H1 (cell line): ENCODE measurements around the gene GRID1. TPM values are rescaled to one million over a fixed set of nuclear protein-coding genes. Genes with fewer than 3 reads are reported as not detected.

ENCODE experiments used
- CTCF ChIA-PET: fragments of 300-600 bp; sonication (Branson Sonifier 250); formaldehyde crosslinking; loops from one replicate; lab custom pipeline; 2021; ENCODE audit not compliant: partially characterized antibody; lab: Charles Lee
- POLR2A ChIA-PET: fragments of 300-600 bp; sonication (Branson Sonifier 250); formaldehyde crosslinking; loops from one replicate; lab custom pipeline; 2021; ENCODE audit warnings: inconsistent platforms; ENCODE audit not compliant: partially characterized antibody; lab: Charles Lee
- DNase-seq, 2 experiments: peaks; one replicate each; pipeline versions ENCODE4 v3.0.0 to v3.0.0-alpha.2; 2010 to 2022; ENCODE audit warnings: low spot score in 2 of 2, low read depth in 1 of 2, mixed read lengths in 1 of 2
- FAIRE-seq: peaks from 2 replicates; lab custom pipeline; 2011; peaks lifted over from hg19 to GRCh38; lab: Jason Lieb, UNC
- H2AFZ ChIP-seq: 2 replicates; pipeline ENCODE4 v1.8.1; 2012; ENCODE audit warnings: low read length, inconsistent platforms
- H2AK5ac ChIP-seq: 2 replicates; pipeline ENCODE4 v1.6.1; 2013; ENCODE audit warnings: low read depth, low read length
- H2BK120ac ChIP-seq: replicated peaks from 2 replicates; pipeline ENCODE3; 2013; ENCODE audit warnings: low read depth, low read length, inconsistent platforms
- H2BK12ac ChIP-seq: 2 replicates; pipeline ENCODE4 v1.6.1; 2013; ENCODE audit warnings: low read depth, low read length
- H2BK15ac ChIP-seq: 2 replicates; pipeline ENCODE4 v1.6.1; 2013; ENCODE audit warnings: low read length
- H2BK20ac ChIP-seq: 2 replicates; pipeline ENCODE4 v1.6.1; 2013; ENCODE audit warnings: low read length
- H2BK5ac ChIP-seq: 2 replicates; pipeline ENCODE4 v1.6.1; 2013; ENCODE audit warnings: low read depth, low read length
- H3K14ac ChIP-seq: 2 replicates; pipeline ENCODE4 v1.6.1; 2013; ENCODE audit warnings: inconsistent platforms; ENCODE audit not compliant: insufficient read length
- H3K18ac ChIP-seq: 2 replicates; pipeline ENCODE4 v1.6.1; 2013; ENCODE audit warnings: low read length; ENCODE audit errors: extremely low read depth
- H3K23ac ChIP-seq: 2 replicates; pipeline ENCODE4 v1.6.1; 2013; ENCODE audit warnings: inconsistent platforms; ENCODE audit not compliant: insufficient read length
- H3K23me2 ChIP-seq: 2 replicates; pipeline ENCODE4 v1.6.1; 2013; ENCODE audit warnings: low read depth, low read length
- H3K27ac ChIP-seq: 2 replicates; pipeline ENCODE4 v1.6.1; 2011; ENCODE audit warnings: low read depth, low read length, inconsistent platforms
- H3K27me3 ChIP-seq, 4 experiments: replicated peaks in 1 of 4; 1 replicate in 1 of 4; 2 replicates in 3 of 4; pipeline versions ENCODE4 v1.6.1 to v1.8.1; 2011 to 2013; ENCODE audit warnings: low read length in 3 of 4, mild to moderate bottlenecking in 3 of 4, inconsistent platforms in 2 of 4, mixed read lengths in 2 of 4, moderate library complexity in 1 of 4; ENCODE audit not compliant: control insufficient read depth in 3 of 4, insufficient read depth in 3 of 4; ENCODE audit errors: extremely low read depth in 1 of 4
- H3K36me3 ChIP-seq, 4 experiments: 2 replicates each; pipeline versions ENCODE4 v1.6.1 to v1.8.1; 2011 to 2013; ENCODE audit warnings: mild to moderate bottlenecking in 4 of 4, low read length in 3 of 4, moderate library complexity in 2 of 4, control low read depth in 1 of 4, inconsistent platforms in 1 of 4; ENCODE audit not compliant: insufficient read depth in 4 of 4, control insufficient read depth in 2 of 4
- H3K4ac ChIP-seq: replicated peaks from 2 replicates; pipeline ENCODE3; 2013; ENCODE audit warnings: low read length, low read depth, mixed read lengths, inconsistent platforms; ENCODE audit not compliant: insufficient read length
- H3K4me1 ChIP-seq, 4 experiments: replicated peaks in 1 of 4; 1 replicate in 1 of 4; 2 replicates in 3 of 4; pipeline versions ENCODE4 v1.6.1 to v1.8.1; 2011 to 2013; ENCODE audit warnings: low read length in 3 of 4, inconsistent platforms in 2 of 4, mixed read lengths in 1 of 4; ENCODE audit not compliant: insufficient read depth in 4 of 4, control insufficient read depth in 3 of 4
- H3K4me2 ChIP-seq, 2 experiments: 2 replicates each; pipeline versions ENCODE4 v1.6.1 to v1.8.1; 2011 to 2013; ENCODE audit warnings: low read depth in 2 of 2, low read length in 2 of 2, control low read depth in 1 of 2, inconsistent platforms in 1 of 2, mild to moderate bottlenecking in 1 of 2; ENCODE audit not compliant: insufficient read depth in 1 of 2
- H3K4me3 ChIP-seq, 4 experiments: fragments of 200-600, 300-600 bp in 1 of 4; sonication (generic), shearing (Covaris generic), sonication (Bioruptor Twin) in 1 of 4; 2 replicates each; pipeline versions ENCODE4 v1.5.1 to v1.8.1; 2011 to 2016; ENCODE audit warnings: low read length in 4 of 4, low read depth in 3 of 4, control low read depth in 2 of 4, inconsistent platforms in 2 of 4, mild to moderate bottlenecking in 2 of 4, mixed read lengths in 1 of 4, moderate library complexity in 1 of 4; ENCODE audit not compliant: insufficient read depth in 2 of 4; ENCODE audit errors: extremely low read depth in 1 of 4
- H3K56ac ChIP-seq: replicated peaks from 2 replicates; pipeline ENCODE3; 2013; ENCODE audit warnings: low read depth, mild to moderate bottlenecking, mixed read lengths, low read length, inconsistent platforms; ENCODE audit not compliant: insufficient read length
- H3K79me1 ChIP-seq: 2 replicates; pipeline ENCODE4 v1.6.1; 2013; ENCODE audit warnings: low read depth, low read length, control low read depth
- H3K79me2 ChIP-seq, 2 experiments: 2 replicates each; pipeline versions ENCODE4 v1.6.1 to v1.8.1; 2012 to 2013; ENCODE audit warnings: low read length in 2 of 2, mild to moderate bottlenecking in 2 of 2, inconsistent platforms in 1 of 2; ENCODE audit not compliant: insufficient read depth in 2 of 2, control insufficient read depth in 1 of 2
- H3K9ac ChIP-seq, 4 experiments: replicated peaks in 1 of 4; 1 replicate in 1 of 4; 2 replicates in 3 of 4; pipeline versions ENCODE4 v1.6.1 to v1.8.1; 2011 to 2013; ENCODE audit warnings: low read depth in 3 of 4, low read length in 3 of 4, control low read depth in 2 of 4, mild to moderate bottlenecking in 2 of 4, moderate library complexity in 2 of 4, inconsistent platforms in 1 of 4; ENCODE audit errors: extremely low read depth in 1 of 4
- H3K9me3 ChIP-seq, 2 experiments: 2 replicates each; pipeline versions ENCODE4 v1.6.1 to v1.8.1; 2012 to 2013; ENCODE audit warnings: mild to moderate bottlenecking in 2 of 2, moderate library complexity in 2 of 2, control low read depth in 1 of 2, inconsistent platforms in 1 of 2, low read depth in 1 of 2, low read length in 1 of 2, mixed read lengths in 1 of 2; ENCODE audit not compliant: insufficient read depth in 2 of 2
- H4K20me1 ChIP-seq, 2 experiments: replicated peaks in 1 of 2; 2 replicates each; pipeline versions ENCODE3 to v1.8.1; 2011 to 2013; ENCODE audit warnings: inconsistent platforms in 2 of 2, low read length in 2 of 2, mild to moderate bottlenecking in 1 of 2; ENCODE audit not compliant: insufficient read depth in 2 of 2, control insufficient read depth in 1 of 2
- H4K5ac ChIP-seq: 2 replicates; pipeline ENCODE4 v1.6.1; 2013; ENCODE audit warnings: low read length, low read depth, mixed read lengths, inconsistent platforms; ENCODE audit not compliant: insufficient read length
- H4K8ac ChIP-seq: 2 replicates; pipeline ENCODE4 v1.8.0; 2013; ENCODE audit warnings: mild to moderate bottlenecking, moderate library complexity, low read length, inconsistent platforms; ENCODE audit not compliant: insufficient read depth; ENCODE audit errors: extremely low read depth
- H4K91ac ChIP-seq: replicated peaks from 2 replicates; pipeline ENCODE3; 2013; ENCODE audit warnings: low read length, mixed read lengths, inconsistent platforms; ENCODE audit not compliant: insufficient read length
- BACH1 ChIP-seq: IDR thresholded peaks from 2 replicates; pipeline ENCODE4 v1.6.1; 2012; ENCODE audit warnings: low read length, improper control_type of control experiment
- CREB1 ChIP-seq: IDR thresholded peaks from 2 replicates; pipeline ENCODE4 v1.6.1; 2012; ENCODE audit warnings: inconsistent platforms
- JUND ChIP-seq: IDR thresholded peaks from 2 replicates; pipeline ENCODE4 v1.6.1; 2011; ENCODE audit warnings: mild to moderate bottlenecking, improper control_type of control experiment, low read length
- KDM5A ChIP-seq: fragments of 200-600 bp; IDR thresholded peaks from 2 replicates; pipeline ENCODE4 v1.7.1; 2012; ENCODE audit warnings: mild to moderate bottlenecking, low read length, inconsistent platforms, mixed read lengths
- POLR2AphosphoS5 ChIP-seq: IDR thresholded peaks from 2 replicates; pipeline ENCODE4 v1.6.1; 2011; ENCODE audit warnings: low read depth, low read length
- SUZ12 ChIP-seq: fragments of 200-600 bp; sonication (generic); IDR thresholded peaks from 2 replicates; pipeline ENCODE4 v1.6.1; 2012; ENCODE audit warnings: mild to moderate bottlenecking, inconsistent platforms, low read length, moderate library complexity, mixed read lengths
- TBP ChIP-seq: IDR thresholded peaks from 2 replicates; pipeline ENCODE4 v1.6.1; 2011; ENCODE audit warnings: low read depth, low read length, improper control_type of control experiment
- WGBS, 2 experiments: shearing (Covaris generic) in 1 of 2; methylation state at CpG; one replicate each; pipeline versions ENCODE4 v1.1.6 to v1.1.7; 2013 to 2015; ENCODE audit warnings: low lambda C conversion rate in 2 of 2, mixed read lengths in 2 of 2, inconsistent platforms in 1 of 2, low coverage in 1 of 2, missing lambda C conversion rate in 1 of 2; ENCODE audit not compliant: insufficient replicate concordance in 2 of 2, insufficient coverage in 1 of 2, insufficient read length in 1 of 2; ENCODE audit errors: extremely low coverage in 1 of 2, missing lambda C conversion rate in 1 of 2; 5-methylcytosine and 5-hydroxymethylcytosine counted together
- polyA plus RNA-seq, 7 experiments: library from polyadenylated mRNA; depleted of rRNA in 3 of 7; stranded (reverse) in 5 of 7; unstranded in 2 of 7; fragments of >200 nt in 5 of 7; fragments of 200-250 nt in 2 of 7; gene quantifications; 1 replicate in 5 of 7; 2 replicates in 1 of 7; 4 replicates in 1 of 7; pipeline versions ENCODE4 v1.2.1 to v1.2.3, GENCODE V29; 2011 to 2013; ENCODE audit warnings: missing spikeins in 2 of 7, mixed read lengths in 2 of 7
- total RNA-seq: library from RNA; stranded (reverse); fragmentation: NEBNext Ultra II Directional; extraction: Animal tissue kit (Norgen Biotek cat#: 25700); gene quantifications from 2 replicates; pipeline ENCODE4 v1.2.1, GENCODE V29; 2021
- TF ChIP-seq, protein P1 (sequence below): IDR thresholded peaks from 2 replicates; pipeline ENCODE4 v1.6.1; 2012; ENCODE audit warnings: low read length, inconsistent platforms
- TF ChIP-seq, protein P2 (sequence below), 3 experiments: IDR thresholded peaks; 1 replicate in 2 of 3; 2 replicates in 1 of 3; pipeline versions ENCODE4 v1.5.1 to v1.6.1; 2011; ENCODE audit warnings: low read length in 3 of 3, mild to moderate bottlenecking in 3 of 3, inconsistent platforms in 2 of 3, low read depth in 1 of 3, moderate library complexity in 1 of 3; ENCODE audit not compliant: insufficient read depth in 1 of 3; ENCODE audit errors: control extremely low read depth in 1 of 3

The GRID1 gene
- total and polyA plus RNA-seq, 2 of the 8 experiments (the other 6 are each of a cell fraction or from before 2014, with no cell fraction given), result 0.22 to 0.30 TPM

DNA sequence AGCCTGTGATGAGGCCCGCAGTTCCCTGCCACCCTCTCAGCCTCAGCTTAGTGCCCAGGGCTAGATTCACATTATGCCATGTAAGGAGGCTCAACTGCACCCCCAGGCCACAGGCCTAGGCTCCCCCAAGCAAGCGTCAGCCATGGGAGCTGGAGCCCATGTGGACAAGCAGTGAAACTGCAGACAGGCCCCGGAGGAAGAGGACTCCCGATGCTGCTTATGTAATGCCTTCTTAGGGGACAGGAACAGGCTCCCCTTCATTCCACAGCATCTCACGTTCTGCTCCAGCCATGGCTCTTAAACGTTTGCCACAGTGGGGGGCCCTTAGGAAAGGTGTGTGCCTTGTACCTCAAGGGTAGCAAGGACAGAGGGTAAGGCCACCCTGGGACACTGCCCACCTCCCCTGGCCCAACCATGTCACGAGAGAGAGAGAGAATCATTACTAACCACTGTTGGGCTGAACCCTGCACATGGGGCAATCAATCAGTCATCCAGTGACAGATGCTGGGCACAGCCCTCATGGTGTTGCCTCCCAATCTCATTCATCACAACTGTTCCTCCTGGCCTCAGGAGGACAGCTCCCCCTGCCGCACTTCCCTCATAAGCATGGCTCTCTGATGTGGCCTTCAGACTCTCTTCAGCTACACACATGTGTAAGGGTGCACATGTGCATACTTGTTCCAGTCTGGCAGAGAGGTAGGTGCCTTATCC lies 263.0 kb downstream of the GRID1 start:
- no peak overlapping the region for H4K5ac ChIP-seq
- no peak for FAIRE-seq
- no peaks in the 10 kb centered on the region for H3K23me2 ChIP-seq
- no peaks in the 10 kb centered on the region for H3K27me3 ChIP-seq
- no peak overlapping the region for H3K4ac ChIP-seq
- no peak overlapping the region for H4K91ac ChIP-seq
- H3K23ac ChIP-seq, result no peak overlapping the region
- H3K36me3 ChIP-seq, result no peaks in the 10 kb centered on the region
- H3K18ac ChIP-seq, result no peak overlapping the region; the same call in 1 of the 2 replicates
- no peak overlapping the region for H2BK120ac ChIP-seq
- ChIA-PET CTCF (interaction anchor here (0.7 to 4.2 kb wide), 26 partner anchors 10 to 590 kb away, joined by 3 to 11 read pairs (median 3); no protein-coding TSS in a partner anchor), POLR2A (no interaction called here)
- no peak overlapping the region for H2BK20ac ChIP-seq
- H2BK12ac ChIP-seq, result no peak overlapping the region
- no peaks in the 10 kb centered on the region for H4K20me1 ChIP-seq
- H3K9me3 ChIP-seq, result no peaks in the 10 kb centered on the region
- H4K8ac ChIP-seq, result no peak overlapping the region; the same call in 1 of the 2 replicates
- H2BK5ac ChIP-seq, result no peak overlapping the region
- H3K9ac ChIP-seq, result no peak overlapping the region
- no peaks in the 10 kb centered on the region for H3K4me1 ChIP-seq
- WGBS, 2 experiments, result 66% methylated on average over 8 of the region's 8 CpGs; no CpG with 5 or more reads in 1 of the 2 experiments
- no peaks in the 10 kb centered on the region for H3K79me1 ChIP-seq
- H2AFZ ChIP-seq, result no peak overlapping the region
- no peak overlapping the region for H3K27ac ChIP-seq
- no peak overlapping the region for H3K4me3 ChIP-seq
- no peak overlapping the region for H3K4me2 ChIP-seq
- no peaks in the 10 kb centered on the region for H3K79me2 ChIP-seq
- DNase-seq, result no peak
- no peak overlapping the region for H3K56ac ChIP-seq
- H3K14ac ChIP-seq, result no peak overlapping the region
- 0 out of 2 replicates have a peak overlapping the region, but pooled peaks have one; percentile 39 for H2AK5ac ChIP-seq
- no peak overlapping the region for H2BK15ac ChIP-seq
- TF ChIP-seq BACH1 (no peak), CREB1 (no peak), TBP (no peak), KDM5A (no peak), POLR2AphosphoS5 (no peak), SUZ12 (no peak), JUND (no peak)
- TF ChIP-seq, protein P1, sequence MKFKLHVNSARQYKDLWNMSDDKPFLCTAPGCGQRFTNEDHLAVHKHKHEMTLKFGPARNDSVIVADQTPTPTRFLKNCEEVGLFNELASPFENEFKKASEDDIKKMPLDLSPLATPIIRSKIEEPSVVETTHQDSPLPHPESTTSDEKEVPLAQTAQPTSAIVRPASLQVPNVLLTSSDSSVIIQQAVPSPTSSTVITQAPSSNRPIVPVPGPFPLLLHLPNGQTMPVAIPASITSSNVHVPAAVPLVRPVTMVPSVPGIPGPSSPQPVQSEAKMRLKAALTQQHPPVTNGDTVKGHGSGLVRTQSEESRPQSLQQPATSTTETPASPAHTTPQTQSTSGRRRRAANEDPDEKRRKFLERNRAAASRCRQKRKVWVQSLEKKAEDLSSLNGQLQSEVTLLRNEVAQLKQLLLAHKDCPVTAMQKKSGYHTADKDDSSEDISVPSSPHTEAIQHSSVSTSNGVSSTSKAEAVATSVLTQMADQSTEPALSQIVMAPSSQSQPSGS, result no peak
- TF ChIP-seq, protein P2, sequence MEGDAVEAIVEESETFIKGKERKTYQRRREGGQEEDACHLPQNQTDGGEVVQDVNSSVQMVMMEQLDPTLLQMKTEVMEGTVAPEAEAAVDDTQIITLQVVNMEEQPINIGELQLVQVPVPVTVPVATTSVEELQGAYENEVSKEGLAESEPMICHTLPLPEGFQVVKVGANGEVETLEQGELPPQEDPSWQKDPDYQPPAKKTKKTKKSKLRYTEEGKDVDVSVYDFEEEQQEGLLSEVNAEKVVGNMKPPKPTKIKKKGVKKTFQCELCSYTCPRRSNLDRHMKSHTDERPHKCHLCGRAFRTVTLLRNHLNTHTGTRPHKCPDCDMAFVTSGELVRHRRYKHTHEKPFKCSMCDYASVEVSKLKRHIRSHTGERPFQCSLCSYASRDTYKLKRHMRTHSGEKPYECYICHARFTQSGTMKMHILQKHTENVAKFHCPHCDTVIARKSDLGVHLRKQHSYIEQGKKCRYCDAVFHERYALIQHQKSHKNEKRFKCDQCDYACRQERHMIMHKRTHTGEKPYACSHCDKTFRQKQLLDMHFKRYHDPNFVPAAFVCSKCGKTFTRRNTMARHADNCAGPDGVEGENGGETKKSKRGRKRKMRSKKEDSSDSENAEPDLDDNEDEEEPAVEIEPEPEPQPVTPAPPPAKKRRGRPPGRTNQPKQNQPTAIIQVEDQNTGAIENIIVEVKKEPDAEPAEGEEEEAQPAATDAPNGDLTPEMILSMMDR (IDR thresholded peaks at IDR 0.05; ENCODE audit: control extremely low read depth in 1 of 3, insufficient read depth in 1 of 3, low read depth in 1 of 3, low read length in 3 of 3), result peak in 2 of 3 experiments; percentile 28 to 56; a peak in 2 of 4 replicates
